Nephron progenitor cell (in vitro differentiated cells): Measurements from ENCODE around the gene PNMA6F.

Experiments used
- DNase-seq: peaks from one replicate; pipeline ENCODE4 v3.0.0; 2021
- H3K27ac Mint-ChIP-seq: 2 replicates; pipeline ENCODE4 v1.8.0; 2021; ENCODE audit warnings: mild to moderate bottlenecking, moderate library complexity, mixed read lengths
- H3K27me3 Mint-ChIP-seq: 2 replicates; pipeline ENCODE4 v1.8.0; 2021; ENCODE audit warnings: mild to moderate bottlenecking, low read depth, mixed read lengths; ENCODE audit not compliant: poor library complexity
- H3K36me3 Mint-ChIP-seq: 2 replicates; pipeline ENCODE4 v1.8.0; 2021; ENCODE audit warnings: low read depth, mixed read lengths
- H3K4me1 Mint-ChIP-seq: 2 replicates; pipeline ENCODE4 v1.8.0; 2021; ENCODE audit warnings: mixed read lengths
- H3K4me3 Mint-ChIP-seq: 2 replicates; pipeline ENCODE4 v1.8.0; 2021; ENCODE audit warnings: mild to moderate bottlenecking, moderate library complexity, mixed read lengths
- H3K9me3 Mint-ChIP-seq: 2 replicates; pipeline ENCODE4 v1.8.0; 2021; ENCODE audit warnings: mild to moderate bottlenecking, moderate library complexity, mixed read lengths
- TF ChIP-seq, protein P1 (sequence below): fragments of 200-600 bp; sonication (generic); IDR thresholded peaks from 2 replicates; pipeline ENCODE4 v1.5.0; 2021; ENCODE audit warnings: antibody characterized with exemption

The PNMA6F gene

GRCh38 chrX:153339662-153340061 is 18.1 kb upstream of the PNMA6F start:
- Mint-ChIP-seq H3K27me3 (peaks cover 2% of the 10 kb centered on the region), H3K4me1 (peaks cover 17% of the 10 kb centered on the region), H3K4me3 (no peak overlapping the region), H3K36me3 (peaks cover 68% of the 10 kb centered on the region), H3K9me3 (peaks cover 79% of the 10 kb centered on the region), H3K27ac (no peak overlapping the region)
- DNase-seq: no peak
- TF ChIP-seq, protein P1, sequence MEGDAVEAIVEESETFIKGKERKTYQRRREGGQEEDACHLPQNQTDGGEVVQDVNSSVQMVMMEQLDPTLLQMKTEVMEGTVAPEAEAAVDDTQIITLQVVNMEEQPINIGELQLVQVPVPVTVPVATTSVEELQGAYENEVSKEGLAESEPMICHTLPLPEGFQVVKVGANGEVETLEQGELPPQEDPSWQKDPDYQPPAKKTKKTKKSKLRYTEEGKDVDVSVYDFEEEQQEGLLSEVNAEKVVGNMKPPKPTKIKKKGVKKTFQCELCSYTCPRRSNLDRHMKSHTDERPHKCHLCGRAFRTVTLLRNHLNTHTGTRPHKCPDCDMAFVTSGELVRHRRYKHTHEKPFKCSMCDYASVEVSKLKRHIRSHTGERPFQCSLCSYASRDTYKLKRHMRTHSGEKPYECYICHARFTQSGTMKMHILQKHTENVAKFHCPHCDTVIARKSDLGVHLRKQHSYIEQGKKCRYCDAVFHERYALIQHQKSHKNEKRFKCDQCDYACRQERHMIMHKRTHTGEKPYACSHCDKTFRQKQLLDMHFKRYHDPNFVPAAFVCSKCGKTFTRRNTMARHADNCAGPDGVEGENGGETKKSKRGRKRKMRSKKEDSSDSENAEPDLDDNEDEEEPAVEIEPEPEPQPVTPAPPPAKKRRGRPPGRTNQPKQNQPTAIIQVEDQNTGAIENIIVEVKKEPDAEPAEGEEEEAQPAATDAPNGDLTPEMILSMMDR: no peak

GRCh38 chrX:153338836-153339235 is 17.3 kb upstream of the PNMA6F start:
- H3K27me3 Mint-ChIP-seq: peaks cover 2% of the 10 kb centered on the region
- no peak for DNase-seq
- TF ChIP-seq, protein P1: no peak
- H3K4me3 Mint-ChIP-seq: no peak overlapping the region
- peaks cover 74% of the 10 kb centered on the region for H3K9me3 Mint-ChIP-seq
- H3K27ac Mint-ChIP-seq: peak overlapping the region; percentile 13
- peaks cover 18% of the 10 kb centered on the region for H3K4me1 Mint-ChIP-seq
- peaks cover 60% of the 10 kb centered on the region for H3K36me3 Mint-ChIP-seq

DNA sequence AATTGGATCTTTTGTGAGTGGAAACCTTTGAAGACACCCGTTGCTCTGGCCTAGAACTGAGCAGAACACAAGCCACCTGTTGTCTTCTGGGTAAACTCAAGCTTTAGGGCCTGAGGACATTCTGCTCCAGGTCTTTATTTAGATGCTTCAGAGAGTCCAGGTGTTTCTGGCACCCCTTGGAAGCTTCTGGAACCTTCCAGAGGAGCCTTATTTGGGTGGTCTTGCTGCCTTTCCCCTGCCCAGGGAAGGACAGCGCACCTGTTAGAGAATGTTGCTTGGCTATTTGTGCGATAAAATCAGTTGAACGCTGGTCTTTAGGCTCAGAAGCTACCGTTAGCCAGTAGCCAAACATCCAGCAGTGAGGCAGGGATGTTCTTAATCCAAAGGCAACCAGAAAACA is 15.4 kb upstream of the PNMA6F start:
- peaks cover 73% of the 10 kb centered on the region for H3K9me3 Mint-ChIP-seq
- peaks cover 13% of the 10 kb centered on the region for H3K27me3 Mint-ChIP-seq
- no peak for DNase-seq
- peaks cover 22% of the 10 kb centered on the region for H3K4me1 Mint-ChIP-seq
- H3K4me3 Mint-ChIP-seq: no peak overlapping the region
- peaks cover 43% of the 10 kb centered on the region for H3K36me3 Mint-ChIP-seq
- H3K27ac Mint-ChIP-seq: no peak overlapping the region
- TF ChIP-seq, protein P1: no peak

- no peak for DNase-seq
- H3K9me3 Mint-ChIP-seq: peaks cover 71% of the 10 kb centered on the region
These were observed 14.7 kb upstream of the PNMA6F start for GRCh38 chrX:153336121-153336894.

GRCh38 chrX:153334654-153335295 is 13.2 kb upstream of the PNMA6F start:
- no peak for DNase-seq
- H3K4me1 Mint-ChIP-seq: peaks cover 22% of the 10 kb centered on the region
- H3K4me3 Mint-ChIP-seq: peak overlapping the region; percentile 85
- H3K27me3 Mint-ChIP-seq: peaks cover 16% of the 10 kb centered on the region
- TF ChIP-seq, protein P1: no peak
- no peak overlapping the region for H3K27ac Mint-ChIP-seq
- H3K9me3 Mint-ChIP-seq: peaks cover 66% of the 10 kb centered on the region
- H3K36me3 Mint-ChIP-seq: peaks cover 21% of the 10 kb centered on the region

More at GRCh38 chrX:153336121-153336894, 14.7 kb upstream of the PNMA6F start:
- no peak overlapping the region for H3K27ac Mint-ChIP-seq
- peaks cover 37% of the 10 kb centered on the region for H3K36me3 Mint-ChIP-seq
- TF ChIP-seq, protein P1: no peak
- H3K4me1 Mint-ChIP-seq: peaks cover 22% of the 10 kb centered on the region
- peaks cover 16% of the 10 kb centered on the region for H3K27me3 Mint-ChIP-seq
- peak overlapping the region; percentile 85 for H3K4me3 Mint-ChIP-seq
